ENCODE measurements around the gene NPM3. TPM values are rescaled to one million over a fixed set of nuclear protein-coding genes. Genes with fewer than 3 reads are reported as not detected.

The NPM3 gene
- total and polyA plus RNA-seq, 2 experiments from 2014 or later = 2.9 to 69.6 TPM

DNA sequence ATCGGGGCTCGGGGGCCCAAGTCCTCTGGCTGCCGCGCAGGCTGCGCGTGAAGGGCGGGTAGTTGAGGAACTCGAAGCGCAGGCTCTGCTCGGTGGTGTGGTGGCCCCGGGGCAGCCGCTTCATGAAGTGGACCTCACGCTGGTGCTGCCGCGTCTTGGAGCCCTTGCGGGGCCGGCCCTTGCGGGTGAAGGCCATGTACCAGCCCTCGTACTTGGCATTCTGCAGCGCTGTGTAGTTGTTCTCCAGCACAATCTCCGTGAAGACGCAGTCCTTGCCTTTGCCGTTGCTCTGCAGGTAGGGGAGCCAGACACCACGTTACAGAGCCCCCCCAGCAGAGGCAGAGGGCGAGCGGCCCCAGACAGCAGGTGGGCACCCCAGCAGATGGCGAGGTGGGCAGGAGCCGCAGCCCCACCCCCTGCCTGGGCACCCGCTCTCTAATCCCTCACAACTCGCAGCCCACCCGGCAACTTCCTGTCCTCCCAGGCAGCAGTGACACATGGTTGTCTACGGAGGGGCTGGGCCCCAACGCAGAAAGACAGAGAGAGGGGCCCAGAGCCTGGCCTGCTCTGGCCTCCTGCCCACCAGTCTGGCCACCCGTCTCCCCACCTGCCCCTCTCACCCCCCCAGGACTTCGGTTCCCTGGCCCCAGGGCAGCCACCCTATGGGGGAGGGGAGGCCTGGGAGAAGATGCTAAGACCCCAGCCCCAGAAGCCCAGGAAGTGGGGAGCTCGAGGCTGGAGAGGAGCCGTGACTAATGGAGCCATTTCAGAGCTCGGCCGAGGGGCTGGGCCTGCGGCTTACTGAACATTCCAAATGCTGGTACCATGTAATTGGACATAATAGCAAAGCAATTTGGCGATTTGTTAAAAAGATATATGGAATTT lies 12.7 kb downstream of the NPM3 start:
- in situ Hi-C loops (cut with MboI) = loop anchor here (25.0 kb wide), 1 partner anchor 583 kb away; no protein-coding TSS in a partner anchor
- DNase-seq = no peak
- Histone ChIP-seq H3K27me3 (replicated peaks; ENCODE audit: insufficient read depth) (peaks cover 46% of the 10 kb centered on the region), H3K9ac (no peak overlapping the region), H3K9me2 (ENCODE audit: insufficient read depth) (no peaks in the 10 kb centered on the region), H3K9me3 (ENCODE audit: low read depth) (no peaks in the 10 kb centered on the region), H3K4me1 (ENCODE audit: insufficient read depth) (no peaks in the 10 kb centered on the region), H3K79me2 (ENCODE audit: insufficient read depth) (no peaks in the 10 kb centered on the region), H4K20me1 (ENCODE audit: insufficient read depth) (no peaks in the 10 kb centered on the region), H3K36me3 (ENCODE audit: low read depth) (no peaks in the 10 kb centered on the region), H3F3A (ENCODE audit: insufficient read depth) (no peaks in the 10 kb centered on the region), H3K4me3 (no peak overlapping the region), H2AFZ (no peak overlapping the region), H3K27ac (no peak overlapping the region), H3K4me2 (ENCODE audit: unreplicated experiment) (no peak overlapping the region)
- 70 to 71% methylated on average over 33 to 40 of the region's 41 CpGs for WGBS, 2 experiments (ENCODE audit: low coverage in 1 of 2, low lambda C conversion rate in 2 of 2, missing lambda C conversion rate in 2 of 2)
- no peak for TF ChIP-seq EZH2phosphoT487 (IDR thresholded peaks at IDR 0.05; ENCODE audit: insufficient read depth, low read depth)
- no peak for TF ChIP-seq EZH2 (IDR thresholded peaks at IDR 0.05; ENCODE audit: insufficient read depth, poor library complexity, severe bottlenecking)

DNA sequence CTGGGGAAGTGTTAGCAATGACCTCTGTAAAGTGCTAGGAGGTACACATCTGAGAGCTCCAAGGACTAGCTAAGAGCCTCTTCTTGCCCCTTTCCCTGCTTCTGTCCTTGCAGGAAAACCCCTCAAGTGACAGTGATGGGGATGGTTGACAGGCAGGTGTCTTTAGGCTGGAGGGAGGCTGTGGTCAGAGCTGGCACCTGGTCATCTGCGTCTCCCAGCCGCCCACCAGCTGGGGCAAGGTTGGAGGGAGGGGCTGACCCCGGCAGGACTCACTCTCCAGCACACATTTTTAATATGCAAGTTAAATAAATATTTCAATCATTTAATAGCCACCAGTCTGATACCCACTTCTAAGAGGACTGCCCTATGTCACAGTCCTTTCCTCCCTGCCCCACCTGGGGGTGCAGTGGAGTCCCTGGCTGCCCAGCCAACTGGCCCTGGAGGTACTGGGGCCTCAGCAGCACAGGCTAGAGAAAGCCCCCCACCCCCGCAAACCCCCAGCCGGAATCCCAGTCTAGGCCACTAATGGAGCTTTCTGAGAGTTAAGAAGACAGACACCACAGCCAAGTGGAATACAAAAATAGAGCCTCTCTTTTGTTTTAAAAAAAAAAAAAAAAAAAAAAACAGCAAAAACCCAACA lies 13.6 kb downstream of the NPM3 start:
- Histone ChIP-seq H3K4me1 (ENCODE audit: insufficient read depth) (no peaks in the 10 kb centered on the region), H3K9ac (no peak overlapping the region), H3K79me2 (ENCODE audit: insufficient read depth) (no peaks in the 10 kb centered on the region), H3K27ac (no peak overlapping the region), H3K4me3 (no peak overlapping the region), H3F3A (ENCODE audit: insufficient read depth) (no peaks in the 10 kb centered on the region), H3K27me3 (replicated peaks; ENCODE audit: insufficient read depth) (peaks cover 44% of the 10 kb centered on the region), H3K9me3 (ENCODE audit: low read depth) (no peaks in the 10 kb centered on the region), H3K9me2 (ENCODE audit: insufficient read depth) (no peaks in the 10 kb centered on the region), H4K20me1 (ENCODE audit: insufficient read depth) (no peaks in the 10 kb centered on the region), H3K36me3 (ENCODE audit: low read depth) (no peaks in the 10 kb centered on the region), H3K4me2 (ENCODE audit: unreplicated experiment) (no peak overlapping the region), H2AFZ (no peak overlapping the region)
- TF ChIP-seq EZH2phosphoT487 (IDR thresholded peaks at IDR 0.05; ENCODE audit: insufficient read depth, low read depth) (no peak), EZH2 (IDR thresholded peaks at IDR 0.05; ENCODE audit: insufficient read depth, poor library complexity, severe bottlenecking) (no peak)
- 65 to 69% methylated on average over 5 of the region's 5 CpGs for WGBS, 2 experiments (ENCODE audit: low coverage in 1 of 2, low lambda C conversion rate in 2 of 2, missing lambda C conversion rate in 2 of 2)
- in situ Hi-C loops (cut with MboI) = loop anchor here (25.0 kb wide), 1 partner anchor 582 kb away; no protein-coding TSS in a partner anchor
- no peak for DNase-seq

DNA sequence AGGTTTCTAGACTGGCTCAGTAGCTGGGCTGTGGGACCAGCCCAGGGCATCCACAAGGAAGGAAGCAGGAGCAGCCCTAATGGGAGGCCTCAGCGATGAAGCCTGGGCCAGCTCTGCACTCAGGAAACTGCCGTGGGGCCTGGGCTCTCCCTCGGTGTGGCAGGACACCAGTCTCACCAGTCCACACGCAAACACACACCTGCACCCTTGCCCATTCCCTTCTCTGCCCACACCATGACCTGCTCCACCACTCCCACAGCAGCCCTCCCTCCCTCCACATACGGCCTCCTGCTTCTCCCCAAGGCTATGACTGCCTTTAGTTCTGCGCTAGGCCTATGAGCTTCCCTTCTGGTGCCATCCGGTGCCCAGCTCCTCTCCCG lies 14.5 kb downstream of the NPM3 start:
- 72 to 81% methylated on average over 5 to 6 of the region's 8 CpGs for WGBS, 2 experiments (ENCODE audit: low coverage in 1 of 2, low lambda C conversion rate in 2 of 2, missing lambda C conversion rate in 2 of 2)
- H3K36me3 ChIP-seq (ENCODE audit: low read depth) = no peaks in the 10 kb centered on the region

GRCh38 chr10:101767966-101768790 lies 15.1 kb downstream of the NPM3 start:
- 45 to 47% methylated on average over 14 of the region's 14 CpGs for WGBS, 2 experiments (ENCODE audit: low coverage in 1 of 2, low lambda C conversion rate in 2 of 2, missing lambda C conversion rate in 2 of 2)
- no peak for DNase-seq
- Histone ChIP-seq H3F3A (ENCODE audit: insufficient read depth) (no peaks in the 10 kb centered on the region), H3K9me2 (ENCODE audit: insufficient read depth) (no peaks in the 10 kb centered on the region), H3K4me3 (no peak overlapping the region), H4K20me1 (ENCODE audit: insufficient read depth) (no peaks in the 10 kb centered on the region), H3K36me3 (ENCODE audit: low read depth) (no peaks in the 10 kb centered on the region), H3K9ac (no peak overlapping the region), H3K27me3 (replicated peaks; ENCODE audit: insufficient read depth) (peaks cover 41% of the 10 kb centered on the region), H3K4me2 (ENCODE audit: unreplicated experiment) (no peak overlapping the region), H3K27ac (no peak overlapping the region), H3K4me1 (ENCODE audit: insufficient read depth) (no peaks in the 10 kb centered on the region), H3K79me2 (ENCODE audit: insufficient read depth) (no peaks in the 10 kb centered on the region), H2AFZ (no peak overlapping the region), H3K9me3 (ENCODE audit: low read depth) (no peaks in the 10 kb centered on the region)
- in situ Hi-C loops (cut with MboI) = loop anchor here (25.0 kb wide), 1 partner anchor 581 kb away; no protein-coding TSS in a partner anchor
- TF ChIP-seq EZH2phosphoT487 (IDR thresholded peaks at IDR 0.05; ENCODE audit: insufficient read depth, low read depth) (no peak), EZH2 (IDR thresholded peaks at IDR 0.05; ENCODE audit: insufficient read depth, poor library complexity, severe bottlenecking) (no peak)

More for the DNA sequence above, 14.5 kb downstream of the NPM3 start:
- Histone ChIP-seq H3K4me1 (ENCODE audit: insufficient read depth) (no peaks in the 10 kb centered on the region), H3F3A (ENCODE audit: insufficient read depth) (no peaks in the 10 kb centered on the region), H3K27ac (no peak overlapping the region), H3K9me2 (ENCODE audit: insufficient read depth) (no peaks in the 10 kb centered on the region), H3K4me2 (ENCODE audit: unreplicated experiment) (no peak overlapping the region), H3K9me3 (ENCODE audit: low read depth) (no peaks in the 10 kb centered on the region), H3K4me3 (no peak overlapping the region), H3K9ac (no peak overlapping the region), H3K79me2 (ENCODE audit: insufficient read depth) (no peaks in the 10 kb centered on the region), H4K20me1 (ENCODE audit: insufficient read depth) (no peaks in the 10 kb centered on the region), H2AFZ (no peak overlapping the region), H3K27me3 (replicated peaks; ENCODE audit: insufficient read depth) (peaks cover 42% of the 10 kb centered on the region)
- in situ Hi-C loops (cut with MboI) = loop anchor here (25.0 kb wide), 1 partner anchor 581 kb away; no protein-coding TSS in a partner anchor
- no peak for DNase-seq
- TF ChIP-seq EZH2phosphoT487 (IDR thresholded peaks at IDR 0.05; ENCODE audit: insufficient read depth, low read depth) = no peak
- no peak for TF ChIP-seq EZH2 (IDR thresholded peaks at IDR 0.05; ENCODE audit: insufficient read depth, poor library complexity, severe bottlenecking)

Data from GM23248 (cell line).